Lung microvascular endothelial cell (primary cell): ENCODE results near the gene ADM2. TPM values are rescaled to one million over a fixed set of nuclear protein-coding genes. Genes with fewer than 3 reads are reported as not detected.
A peak's percentile ranks its signal among the peaks of the same experiment; 100 is the strongest.

Source experiments
- DNase-seq, 2 donors: peaks; one replicate each; pipeline versions ENCODE4 v3.0.0 to v3.0.0-alpha.2; 2010; ENCODE audit warnings: low read depth in 2 of 2
- total RNA-seq: library from RNA; depleted of rRNA; stranded (reverse); fragments of >200 nt; gene quantifications from 2 replicates; pipeline ENCODE4 v1.2.1, GENCODE V29; 2014

ADM2 gene
- total RNA-seq, 1 donor from 2014 or later: 0.99 TPM

GRCh38 chr22:50445071-50445879, 36.1 kb upstream of the ADM2 start:
- no peak for DNase-seq

GRCh38 chr22:50445880-50446707, 35.2 kb upstream of the ADM2 start:
- no peak for DNase-seq

GRCh38 chr22:50446708-50447575, 34.4 kb upstream of the ADM2 start:
- DNase-seq: no peak

GRCh38 chr22:50447576-50448551, 33.5 kb upstream of the ADM2 start:
- DNase-seq: no peak

- peak in 1 of 2 donors; percentile 62 for DNase-seq
These were observed 28.7 kb upstream of the ADM2 start for GRCh38 chr22:50452649-50453048.

- no peak for DNase-seq
These were observed 26.7 kb upstream of the ADM2 start for GRCh38 chr22:50454556-50455075.

GRCh38 chr22:50455201-50455600, 26.1 kb upstream of the ADM2 start:
- DNase-seq: no peak

- no peak for DNase-seq
These were observed 25.3 kb upstream of the ADM2 start for GRCh38 chr22:50456026-50456425.

- DNase-seq: no peak
These were observed 24.7 kb upstream of the ADM2 start for GRCh38 chr22:50456466-50457234.

GRCh38 chr22:50459016-50459415, 22.3 kb upstream of the ADM2 start:
- no peak for DNase-seq

GRCh38 chr22:50459496-50460140, 21.7 kb upstream of the ADM2 start:
- no peak for DNase-seq

GRCh38 chr22:50460938-50461337, 20.4 kb upstream of the ADM2 start:
- no peak for DNase-seq

- no peak for DNase-seq
These were observed 19.8 kb upstream of the ADM2 start for GRCh38 chr22:50461536-50461935.

GRCh38 chr22:50461979-50462540, 19.3 kb upstream of the ADM2 start:
- no peak for DNase-seq

- no peak for DNase-seq
These were observed 18.0 kb upstream of the ADM2 start for GRCh38 chr22:50463188-50463900.

GRCh38 chr22:50464451-50464850, 16.9 kb upstream of the ADM2 start:
- no peak for DNase-seq

GRCh38 chr22:50465066-50465930, 16.0 kb upstream of the ADM2 start:
- no peak for DNase-seq
